HUES64 (cell line): ENCODE data around the gene ARHGEF6.
"Not testable (repeated sequence)": the region's sequence is repeated elsewhere in the genome, so short reads cannot be mapped to it uniquely, and the experiment has no call there.

ENCODE experiments used
- H3K27ac ChIP-seq: 2 replicates; pipeline ENCODE4 v1.7.0; 2013; ENCODE audit warnings: low read depth, low read length, inconsistent platforms
- H3K27me3 ChIP-seq: 2 replicates; pipeline ENCODE4 v1.6.1; 2013; ENCODE audit warnings: mild to moderate bottlenecking, low read length; ENCODE audit not compliant: insufficient read depth
- H3K36me3 ChIP-seq: 2 replicates; pipeline ENCODE4 v1.6.1; 2013; ENCODE audit warnings: mild to moderate bottlenecking, low read length; ENCODE audit not compliant: insufficient read depth
- H3K4me1 ChIP-seq: 2 replicates; pipeline ENCODE4 v1.6.1; 2013; ENCODE audit warnings: mild to moderate bottlenecking, low read length, moderate library complexity; ENCODE audit not compliant: insufficient read depth
- H3K4me3 ChIP-seq: 2 replicates; pipeline ENCODE4 v1.5.1; 2013; ENCODE audit warnings: mild to moderate bottlenecking, low read length, moderate library complexity
- H3K9ac ChIP-seq: 2 replicates; pipeline ENCODE4 v1.6.1; 2013; ENCODE audit warnings: mild to moderate bottlenecking, low read depth, low read length
- H3K9me3 ChIP-seq: 2 replicates; pipeline ENCODE4 v1.6.1; 2013; ENCODE audit warnings: low read depth, low read length; ENCODE audit not compliant: insufficient read depth
- WGBS: fragments of 150-250, 120-280 bp; methylation state at CpG from one replicate; pipeline ENCODE4 v1.1.7; 2013; ENCODE audit warnings: missing lambda C conversion rate; 5-methylcytosine and 5-hydroxymethylcytosine counted together

Gene ARHGEF6

GRCh38 chrX:136812286-136812685 lies 31.6 kb upstream of the ARHGEF6 start:
- H3K27ac ChIP-seq = no peak overlapping the region
- no peaks in the 10 kb centered on the region for H3K4me1 ChIP-seq
- H3K36me3 ChIP-seq = no peaks in the 10 kb centered on the region
- H3K9me3 ChIP-seq = no peaks in the 10 kb centered on the region
- no peak overlapping the region for H3K4me3 ChIP-seq
- no peak overlapping the region for H3K9ac ChIP-seq
- no peaks in the 10 kb centered on the region for H3K27me3 ChIP-seq
- WGBS = 89% methylated on average over 1 of the region's 1 CpG

- Histone ChIP-seq H3K4me3 (no peak overlapping the region), H3K4me1 (no peaks in the 10 kb centered on the region)
- WGBS = 95% methylated on average over 2 of the region's 3 CpGs
These were observed 29.8 kb upstream of the ARHGEF6 start for GRCh38 chrX:136810493-136810892.

GRCh38 chrX:136806891-136807410 lies 26.2 kb upstream of the ARHGEF6 start:
- 95% methylated on average over 1 of the region's 1 CpG for WGBS

More at GRCh38 chrX:136810493-136810892, 29.8 kb upstream of the ARHGEF6 start:
- Histone ChIP-seq H3K27ac (no peak overlapping the region), H3K9me3 (no peaks in the 10 kb centered on the region), H3K36me3 (no peaks in the 10 kb centered on the region), H3K27me3 (no peaks in the 10 kb centered on the region), H3K9ac (no peak overlapping the region)

GRCh38 chrX:136802515-136802914 lies 21.8 kb upstream of the ARHGEF6 start:
- Histone ChIP-seq H3K27ac (no peak overlapping the region), H3K4me3 (no peak overlapping the region), H3K9me3 (no peaks in the 10 kb centered on the region), H3K9ac (no peak overlapping the region), H3K4me1 (peaks cover 4% of the 10 kb centered on the region; the same call in 1 of the 2 replicates), H3K27me3 (no peaks in the 10 kb centered on the region), H3K36me3 (no peaks in the 10 kb centered on the region)
- 86% methylated on average over 1 of the region's 2 CpGs for WGBS

More at GRCh38 chrX:136806891-136807410, 26.2 kb upstream of the ARHGEF6 start:
- H3K36me3 ChIP-seq = no peaks in the 10 kb centered on the region
- H3K9me3 ChIP-seq = no peaks in the 10 kb centered on the region
- no peak overlapping the region for H3K9ac ChIP-seq
- H3K4me1 ChIP-seq = no peaks in the 10 kb centered on the region
- H3K27me3 ChIP-seq = no peaks in the 10 kb centered on the region
- H3K4me3 ChIP-seq = no peak overlapping the region
- H3K27ac ChIP-seq = no peak overlapping the region

GRCh38 chrX:136797787-136798186 lies 17.1 kb upstream of the ARHGEF6 start:
- H3K4me3 ChIP-seq = no peak overlapping the region
- peaks cover 4% of the 10 kb centered on the region; the same call in 1 of the 2 replicates for H3K4me1 ChIP-seq
- 46% methylated on average over 3 of the region's 3 CpGs for WGBS
- no peak overlapping the region for H3K9ac ChIP-seq
- no peak overlapping the region for H3K27ac ChIP-seq
- no peaks in the 10 kb centered on the region for H3K36me3 ChIP-seq
- no peaks in the 10 kb centered on the region for H3K9me3 ChIP-seq
- no peaks in the 10 kb centered on the region for H3K27me3 ChIP-seq

- not testable (repeated sequence) for H3K27me3 ChIP-seq, H3K9ac ChIP-seq, H3K4me3 ChIP-seq, H3K9me3 ChIP-seq, H3K36me3 ChIP-seq, H3K4me1 ChIP-seq, H3K27ac ChIP-seq
- WGBS = 80% methylated on average over 1 of the region's 1 CpG
These were observed 14.4 kb upstream of the ARHGEF6 start for GRCh38 chrX:136795132-136795531.

- not testable (repeated sequence) for H3K27ac ChIP-seq, H3K4me3 ChIP-seq, H3K27me3 ChIP-seq, H3K36me3 ChIP-seq, H3K9me3 ChIP-seq, H3K9ac ChIP-seq, H3K4me1 ChIP-seq
- WGBS = 94% methylated on average over 3 of the region's 3 CpGs
These were observed 13.9 kb upstream of the ARHGEF6 start for GRCh38 chrX:136794660-136795059.

- H3K27me3 ChIP-seq = no peaks in the 10 kb centered on the region
- H3K9me3 ChIP-seq = no peaks in the 10 kb centered on the region
- no peak overlapping the region for H3K4me3 ChIP-seq
- no peaks in the 10 kb centered on the region for H3K36me3 ChIP-seq
- no peak overlapping the region for H3K27ac ChIP-seq
- H3K4me1 ChIP-seq = peaks cover 4% of the 10 kb centered on the region; the same call in 1 of the 2 replicates
- no peak overlapping the region for H3K9ac ChIP-seq
- 51% methylated on average over 1 of the region's 1 CpG for WGBS
These were observed 13.3 kb upstream of the ARHGEF6 start for GRCh38 chrX:136794080-136794479.

GRCh38 chrX:136789856-136790255 lies 9.1 kb upstream of the ARHGEF6 start:
- no peaks in the 10 kb centered on the region for H3K27me3 ChIP-seq
- no peaks in the 10 kb centered on the region for H3K9me3 ChIP-seq
- H3K27ac ChIP-seq = no peak overlapping the region
- 60% methylated on average over 1 of the region's 4 CpGs for WGBS
- no peak overlapping the region for H3K4me3 ChIP-seq
- H3K9ac ChIP-seq = no peak overlapping the region
- no peaks in the 10 kb centered on the region for H3K36me3 ChIP-seq
- H3K4me1 ChIP-seq = no peaks in the 10 kb centered on the region

GRCh38 chrX:136784231-136784630 lies 3.5 kb upstream of the ARHGEF6 start:
- Histone ChIP-seq H3K4me3 (no peak overlapping the region), H3K4me1 (no peaks in the 10 kb centered on the region), H3K27me3 (no peaks in the 10 kb centered on the region), H3K27ac (no peak overlapping the region), H3K9me3 (no peaks in the 10 kb centered on the region), H3K9ac (no peak overlapping the region), H3K36me3 (no peaks in the 10 kb centered on the region)
- 80% methylated on average over 1 of the region's 1 CpG for WGBS

- Histone ChIP-seq H3K4me1 (no peaks in the 10 kb centered on the region), H3K9ac (no peak overlapping the region), H3K27me3 (no peaks in the 10 kb centered on the region), H3K27ac (no peak overlapping the region), H3K9me3 (no peaks in the 10 kb centered on the region), H3K36me3 (no peaks in the 10 kb centered on the region), H3K4me3 (no peak overlapping the region)
These were observed 2.4 kb upstream of the ARHGEF6 start for GRCh38 chrX:136783159-136783558.

GRCh38 chrX:136781180-136781797 lies 557 bp upstream of the ARHGEF6 start:
- Histone ChIP-seq H3K27me3 (no peaks in the 10 kb centered on the region), H3K4me1 (no peaks in the 10 kb centered on the region), H3K4me3 (no peak overlapping the region), H3K9ac (no peak overlapping the region), H3K36me3 (no peaks in the 10 kb centered on the region), H3K9me3 (no peaks in the 10 kb centered on the region), H3K27ac (no peak overlapping the region)
- WGBS = 81% methylated on average over 7 of the region's 9 CpGs
